ENCODE measurements around the gene TBRG4.

TBRG4 gene

DNA sequence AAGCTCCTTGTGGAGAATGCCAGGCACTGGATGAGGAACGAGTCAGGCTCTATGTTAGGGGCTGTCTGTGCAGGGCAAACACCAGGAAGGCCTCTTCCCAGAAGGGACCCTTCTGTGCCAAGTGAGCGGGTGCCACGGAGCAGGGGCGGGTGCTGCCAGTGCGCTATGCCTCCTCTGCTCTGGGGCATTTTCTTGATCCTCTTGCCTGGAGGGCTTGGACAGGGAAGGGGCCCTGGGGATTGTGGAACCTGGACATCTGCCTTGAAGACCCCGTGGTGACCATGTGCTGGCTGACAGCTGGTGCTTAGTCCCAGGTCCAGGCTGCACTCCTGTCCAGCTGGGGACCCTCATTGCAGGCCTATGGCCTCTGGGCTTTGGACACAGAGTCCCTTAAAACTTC is 15.4 kb upstream of the TBRG4 start:
- Histone ChIP-seq H2AFZ (ENCODE audit: low read length) (no peak overlapping the region), H3K9me2 (replicated peaks; ENCODE audit: low read depth, low read length) (no peaks in the 10 kb centered on the region), H3K4me3 (ENCODE audit: low read length, poor library complexity, severe bottlenecking) (no peak overlapping the region), H3K79me2 (ENCODE audit: insufficient read depth, low read length) (no peaks in the 10 kb centered on the region), H3K27me3 (ENCODE audit: insufficient read depth, low read length, poor library complexity, severe bottlenecking) (no peaks in the 10 kb centered on the region), H3K4me1 (ENCODE audit: insufficient read depth, low read length, poor library complexity, severe bottlenecking) (peaks cover 5% of the 10 kb centered on the region), H3K4me2 (ENCODE audit: low read depth, low read length, poor library complexity, severe bottlenecking) (no peak overlapping the region), H4K20me1 (ENCODE audit: insufficient read depth, low read length, poor library complexity, severe bottlenecking) (no peaks in the 10 kb centered on the region), H3K9ac (ENCODE audit: low read depth, low read length, poor library complexity, severe bottlenecking) (no peak overlapping the region), H3F3A (ENCODE audit: low read depth) (no peaks in the 10 kb centered on the region), H3K9me3 (ENCODE audit: insufficient read depth, low read depth, low read length) (no peaks in the 10 kb centered on the region), H3K36me3 (ENCODE audit: insufficient read depth, low read length) (no peaks in the 10 kb centered on the region)
- no peak for TF ChIP-seq CTCF (conservative IDR thresholded peaks at IDR 0.05; ENCODE audit: low read length)
- no peak for TF ChIP-seq EZH2phosphoT487 (IDR thresholded peaks at IDR 0.05; ENCODE audit: borderline replicate concordance)

GRCh38 chr7:45126201-45126600 is 14.7 kb upstream of the TBRG4 start:
- Histone ChIP-seq H3K9me2 (replicated peaks; ENCODE audit: low read depth, low read length) (no peaks in the 10 kb centered on the region), H2AFZ (ENCODE audit: low read length) (no peak overlapping the region), H3K79me2 (ENCODE audit: insufficient read depth, low read length) (no peaks in the 10 kb centered on the region), H3K4me2 (ENCODE audit: low read depth, low read length, poor library complexity, severe bottlenecking) (no peak overlapping the region), H3K4me3 (ENCODE audit: low read length, poor library complexity, severe bottlenecking) (no peak overlapping the region), H3K36me3 (ENCODE audit: insufficient read depth, low read length) (no peaks in the 10 kb centered on the region), H3K9me3 (ENCODE audit: insufficient read depth, low read depth, low read length) (no peaks in the 10 kb centered on the region), H4K20me1 (ENCODE audit: insufficient read depth, low read length, poor library complexity, severe bottlenecking) (no peaks in the 10 kb centered on the region), H3K9ac (ENCODE audit: low read depth, low read length, poor library complexity, severe bottlenecking) (no peak overlapping the region), H3F3A (ENCODE audit: low read depth) (no peaks in the 10 kb centered on the region), H3K4me1 (ENCODE audit: insufficient read depth, low read length, poor library complexity, severe bottlenecking) (peaks cover 5% of the 10 kb centered on the region), H3K27me3 (ENCODE audit: insufficient read depth, low read length, poor library complexity, severe bottlenecking) (no peaks in the 10 kb centered on the region)
- TF ChIP-seq CTCF (conservative IDR thresholded peaks at IDR 0.05; ENCODE audit: low read length) (no peak), EZH2phosphoT487 (IDR thresholded peaks at IDR 0.05; ENCODE audit: borderline replicate concordance) (no peak)

DNA sequence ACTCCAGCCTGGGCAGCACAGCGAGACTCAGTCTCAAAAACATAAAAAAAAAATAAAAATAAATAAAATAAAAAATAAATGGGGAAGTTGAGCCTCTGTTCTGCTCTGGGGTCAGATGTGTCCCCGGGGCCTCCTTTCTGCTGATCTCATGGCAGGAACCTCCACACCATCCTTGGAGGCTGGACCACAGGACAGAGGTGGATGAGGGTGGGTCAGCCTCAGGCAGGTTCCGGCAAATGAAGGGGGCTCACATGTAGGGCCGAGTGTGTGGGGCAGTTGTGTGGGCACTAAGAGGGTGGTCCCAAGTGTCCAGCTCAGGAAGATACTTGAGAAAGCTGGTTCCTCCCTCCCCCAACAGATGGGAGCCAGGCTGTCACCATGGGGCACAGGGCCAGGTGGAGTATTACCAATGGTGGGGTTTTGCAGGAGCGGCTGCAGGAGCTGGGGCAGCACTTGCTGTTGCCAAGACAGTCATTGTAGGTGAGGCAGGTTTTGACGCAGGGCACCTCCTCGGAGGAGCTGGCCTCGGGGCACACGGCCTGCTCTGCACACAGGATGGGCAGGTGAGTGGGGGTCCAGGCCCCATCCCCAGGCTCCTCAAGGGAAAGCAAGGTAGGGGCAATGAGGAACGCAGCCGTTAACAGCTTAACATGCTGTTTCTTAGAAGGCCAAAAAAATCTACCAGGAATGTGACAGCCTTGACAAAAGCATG is 13.9 kb upstream of the TBRG4 start:
- TF ChIP-seq CTCF (conservative IDR thresholded peaks at IDR 0.05; ENCODE audit: low read length) = no peak
- Histone ChIP-seq H3K4me3 (ENCODE audit: low read length, poor library complexity, severe bottlenecking) (no peak overlapping the region), H2AFZ (ENCODE audit: low read length) (no peak overlapping the region), H3K9ac (ENCODE audit: low read depth, low read length, poor library complexity, severe bottlenecking) (no peak overlapping the region), H3F3A (ENCODE audit: low read depth) (no peaks in the 10 kb centered on the region), H3K4me1 (ENCODE audit: insufficient read depth, low read length, poor library complexity, severe bottlenecking) (peaks cover 5% of the 10 kb centered on the region), H3K9me3 (ENCODE audit: insufficient read depth, low read depth, low read length) (no peaks in the 10 kb centered on the region), H4K20me1 (ENCODE audit: insufficient read depth, low read length, poor library complexity, severe bottlenecking) (no peaks in the 10 kb centered on the region), H3K9me2 (replicated peaks; ENCODE audit: low read depth, low read length) (no peaks in the 10 kb centered on the region), H3K36me3 (ENCODE audit: insufficient read depth, low read length) (no peaks in the 10 kb centered on the region), H3K79me2 (ENCODE audit: insufficient read depth, low read length) (no peaks in the 10 kb centered on the region), H3K27me3 (ENCODE audit: insufficient read depth, low read length, poor library complexity, severe bottlenecking) (no peaks in the 10 kb centered on the region), H3K4me2 (ENCODE audit: low read depth, low read length, poor library complexity, severe bottlenecking) (no peak overlapping the region)

Measured in Loucy (cell line).